WTC11 (cell line): ENCODE data around the gene LPCAT1. TPM values are rescaled to one million over a fixed set of nuclear protein-coding genes. Genes with fewer than 3 reads are reported as not detected.
"Not testable (repeated sequence)": the region's sequence is repeated elsewhere in the genome, so short reads cannot be mapped to it uniquely, and the experiment has no call there.

ENCODE experiments used
- ATAC-seq: fragments of 200-7000 bp; cut with Tn5 transposase; 2 replicates; pipeline ENCODE4 v1.10.0; 2021; ENCODE audit warnings: mild to moderate bottlenecking, moderate library complexity
- CTCF ChIA-PET: fragments of 300-600 bp; sonication (Branson Sonifier 250); formaldehyde crosslinking; loops from one replicate; lab custom pipeline; 2021; ENCODE audit warnings: antibody characterized with exemption; lab: Charles Lee
- POLR2A ChIA-PET: fragments of 350-600 bp; sonication (Branson Sonifier 250); formaldehyde crosslinking; loops from one replicate; lab custom pipeline; 2021; ENCODE audit warnings: antibody characterized with exemption; lab: Charles Lee
- DNase-seq: peaks from one replicate; pipeline ENCODE4 v3.0.0; 2021; ENCODE audit warnings: low spot score
- H3K27ac Mint-ChIP-seq: 2 replicates; pipeline ENCODE4 v1.8.0; 2021; ENCODE audit warnings: mixed read lengths
- H3K27me3 Mint-ChIP-seq: 2 replicates; pipeline ENCODE4 v1.8.0; 2021; ENCODE audit warnings: low read depth, mild to moderate bottlenecking, moderate library complexity, mixed read lengths
- H3K36me3 Mint-ChIP-seq: 2 replicates; pipeline ENCODE4 v1.8.0; 2021; ENCODE audit warnings: mixed read lengths
- H3K4me1 Mint-ChIP-seq: 2 replicates; pipeline ENCODE4 v1.8.0; 2022; ENCODE audit warnings: mixed read lengths
- H3K4me3 Mint-ChIP-seq: 2 replicates; pipeline ENCODE4 v1.8.0; 2021; ENCODE audit warnings: mild to moderate bottlenecking, moderate library complexity, mixed read lengths
- H3K9me3 Mint-ChIP-seq: 2 replicates; pipeline ENCODE4 v1.8.0; 2021; ENCODE audit warnings: mixed read lengths
- ETV6 ChIP-seq: sonication (generic); formaldehyde crosslinking; IDR thresholded peaks from 2 replicates; pipeline ENCODE4 v1.8.1; 2022; ENCODE audit warnings: mild to moderate bottlenecking, missing genetic modification reagents
- GABPB1 ChIP-seq: sonication (generic); formaldehyde crosslinking; IDR thresholded peaks from 2 replicates; pipeline ENCODE4 v1.8.1; 2023; ENCODE audit warnings: mild to moderate bottlenecking, missing genetic modification reagents
- JAZF1 ChIP-seq: fragments of 250-450 bp; sonication (Bioruptor Pico); IDR thresholded peaks from 2 replicates; pipeline ENCODE4 v1.9.0; 2021; ENCODE audit warnings: moderate library complexity, mild to moderate bottlenecking, inconsistent platforms
- NFYB ChIP-seq: sonication (generic); formaldehyde crosslinking; conservative IDR thresholded peaks from 2 replicates; pipeline ENCODE4 v1.8.0; 2022; ENCODE audit warnings: low read depth, missing genetic modification reagents
- NR3C1 ChIP-seq: sonication (generic); formaldehyde crosslinking; conservative IDR thresholded peaks from 2 replicates; pipeline ENCODE4 v1.8.1; 2023; ENCODE audit warnings: low read depth, mild to moderate bottlenecking, missing genetic modification reagents
- SP1 ChIP-seq: sonication (generic); formaldehyde crosslinking; conservative IDR thresholded peaks from 2 replicates; pipeline ENCODE4 v1.8.1; 2022; ENCODE audit warnings: missing genetic modification reagents
- ZNF138 ChIP-seq: sonication (generic); formaldehyde crosslinking; conservative IDR thresholded peaks from 2 replicates; pipeline ENCODE4 v1.8.1; 2022; ENCODE audit warnings: mild to moderate bottlenecking, moderate library complexity, missing genetic modification reagents
- ZNF317 ChIP-seq: sonication (generic); formaldehyde crosslinking; IDR thresholded peaks from 2 replicates; pipeline ENCODE4 v1.8.1; 2023; ENCODE audit warnings: low read depth, mild to moderate bottlenecking, moderate library complexity, missing genetic modification reagents, borderline replicate concordance
- ZNF423 ChIP-seq: fragments of 250-450 bp; sonication (Bioruptor Pico); IDR thresholded peaks from 2 replicates; pipeline ENCODE4 v2.1.2; 2022; ENCODE audit warnings: mild to moderate bottlenecking, moderate library complexity
- total RNA-seq: library from RNA; stranded (reverse); gene quantifications from 3 replicates; pipeline ENCODE4 v1.2.3, GENCODE V29; 2021
- TF ChIP-seq, protein P1 (sequence below): sonication (generic); formaldehyde crosslinking; conservative IDR thresholded peaks from 2 replicates; pipeline ENCODE4 v1.8.1; 2023; ENCODE audit warnings: mild to moderate bottlenecking, low read depth, missing genetic modification reagents, moderate library complexity
- TF ChIP-seq, protein P2 (sequence below): sonication (generic); formaldehyde crosslinking; IDR thresholded peaks from 2 replicates; pipeline ENCODE4 v1.8.0; 2022; ENCODE audit warnings: mild to moderate bottlenecking, missing genetic modification reagents
- TF ChIP-seq, protein P3 (sequence below): sonication (generic); formaldehyde crosslinking; IDR thresholded peaks from 2 replicates; pipeline ENCODE4 v1.8.1; 2022; ENCODE audit warnings: mild to moderate bottlenecking, moderate library complexity, missing genetic modification reagents
- TF ChIP-seq, protein P4 (sequence below): sonication (generic); formaldehyde crosslinking; IDR thresholded peaks from 2 replicates; pipeline ENCODE4 v1.8.1; 2023; ENCODE audit warnings: mild to moderate bottlenecking, missing genetic modification reagents
- TF ChIP-seq, protein P5 (sequence below): sonication (generic); formaldehyde crosslinking; IDR thresholded peaks from 2 replicates; pipeline ENCODE4 v1.8.0; 2022; ENCODE audit warnings: mild to moderate bottlenecking, missing genetic modification reagents
- TF ChIP-seq, protein P6 (sequence below): fragments of 250-450 bp; sonication (Bioruptor Pico); IDR thresholded peaks from 2 replicates; pipeline ENCODE4 v1.8.0; 2021; ENCODE audit warnings: mild to moderate bottlenecking

Gene LPCAT1
- total RNA-seq, 1 experiment from 2014 or later = 206 TPM

DNA sequence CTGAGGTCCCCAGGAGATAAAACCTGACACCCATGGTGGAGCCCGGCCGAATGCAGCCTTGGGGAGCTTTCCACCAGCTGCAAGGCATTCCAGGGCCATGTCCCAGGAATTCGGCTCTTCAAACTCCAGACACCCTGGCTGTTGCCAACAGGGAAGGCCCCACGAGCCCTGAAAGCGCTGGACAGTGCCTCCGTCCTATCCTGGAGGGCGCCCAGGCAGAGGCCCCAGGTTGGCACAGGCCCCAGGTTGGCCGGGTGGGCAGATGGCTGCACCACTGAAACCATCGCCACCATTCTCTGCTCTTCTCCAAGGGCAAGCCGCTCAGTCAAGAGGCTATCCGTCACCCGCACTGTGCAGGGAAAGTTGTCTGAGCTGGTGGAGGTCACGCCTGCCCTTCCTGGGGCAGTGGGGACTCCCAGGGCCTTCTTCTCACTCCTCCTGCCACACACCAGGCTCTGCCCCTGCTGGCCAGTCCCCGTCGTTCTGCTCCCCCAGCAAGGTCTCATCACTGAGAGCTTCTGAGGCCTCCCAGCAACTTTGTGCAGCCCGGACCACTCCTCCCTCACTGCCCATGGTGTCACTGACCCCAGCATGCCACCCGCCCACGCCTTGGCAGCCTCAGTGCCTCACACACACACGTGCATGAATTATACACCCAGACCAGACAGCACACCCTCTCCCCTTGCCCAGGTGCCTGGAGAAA is 99.7 kb downstream of the LPCAT1 start:
- no peak overlapping the region for H3K27ac Mint-ChIP-seq

DNA sequence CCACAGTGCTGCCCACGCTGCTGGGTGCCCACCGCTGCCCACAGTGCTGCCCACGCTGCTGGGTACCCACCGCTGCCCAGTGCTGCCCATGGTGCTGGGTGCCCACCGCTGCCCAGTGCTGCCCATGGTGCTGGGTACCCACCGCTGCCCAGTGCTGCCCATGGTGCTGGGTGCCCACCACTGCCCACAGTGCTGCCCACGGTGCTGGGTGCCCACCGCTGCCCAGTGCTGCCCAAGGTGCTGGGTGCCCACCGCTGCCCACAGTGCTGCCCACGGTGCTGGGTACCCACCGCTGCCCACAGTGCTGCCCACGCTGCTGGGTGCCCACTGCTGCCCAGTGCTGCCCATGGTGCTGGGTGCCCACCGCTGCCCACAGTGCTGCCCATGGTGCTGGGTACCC is 101.2 kb downstream of the LPCAT1 start:
- peaks cover 55% of the 10 kb centered on the region for H3K9me3 Mint-ChIP-seq
- peak; percentile 1 for DNase-seq
- ATAC-seq, CTCF ChIA-PET, H3K36me3 Mint-ChIP-seq, H3K4me3 Mint-ChIP-seq, POLR2A ChIA-PET, H3K4me1 Mint-ChIP-seq, H3K27ac Mint-ChIP-seq, H3K27me3 Mint-ChIP-seq: not testable (repeated sequence)

More for the DNA sequence above, 99.7 kb downstream of the LPCAT1 start:
- POLR2A ChIA-PET = no interaction called here
- H3K4me3 Mint-ChIP-seq = no peak overlapping the region
- H3K27me3 Mint-ChIP-seq = peaks cover 6% of the 10 kb centered on the region
- no peaks in the 10 kb centered on the region for H3K4me1 Mint-ChIP-seq
- CTCF ChIA-PET = interaction anchor here (1.8 kb wide), 1 partner anchor 44 kb away, joined by 7 read pairs; no protein-coding TSS in a partner anchor
- ATAC-seq (no peak), DNase-seq (no peak)
- TF ChIP-seq, protein P1, sequence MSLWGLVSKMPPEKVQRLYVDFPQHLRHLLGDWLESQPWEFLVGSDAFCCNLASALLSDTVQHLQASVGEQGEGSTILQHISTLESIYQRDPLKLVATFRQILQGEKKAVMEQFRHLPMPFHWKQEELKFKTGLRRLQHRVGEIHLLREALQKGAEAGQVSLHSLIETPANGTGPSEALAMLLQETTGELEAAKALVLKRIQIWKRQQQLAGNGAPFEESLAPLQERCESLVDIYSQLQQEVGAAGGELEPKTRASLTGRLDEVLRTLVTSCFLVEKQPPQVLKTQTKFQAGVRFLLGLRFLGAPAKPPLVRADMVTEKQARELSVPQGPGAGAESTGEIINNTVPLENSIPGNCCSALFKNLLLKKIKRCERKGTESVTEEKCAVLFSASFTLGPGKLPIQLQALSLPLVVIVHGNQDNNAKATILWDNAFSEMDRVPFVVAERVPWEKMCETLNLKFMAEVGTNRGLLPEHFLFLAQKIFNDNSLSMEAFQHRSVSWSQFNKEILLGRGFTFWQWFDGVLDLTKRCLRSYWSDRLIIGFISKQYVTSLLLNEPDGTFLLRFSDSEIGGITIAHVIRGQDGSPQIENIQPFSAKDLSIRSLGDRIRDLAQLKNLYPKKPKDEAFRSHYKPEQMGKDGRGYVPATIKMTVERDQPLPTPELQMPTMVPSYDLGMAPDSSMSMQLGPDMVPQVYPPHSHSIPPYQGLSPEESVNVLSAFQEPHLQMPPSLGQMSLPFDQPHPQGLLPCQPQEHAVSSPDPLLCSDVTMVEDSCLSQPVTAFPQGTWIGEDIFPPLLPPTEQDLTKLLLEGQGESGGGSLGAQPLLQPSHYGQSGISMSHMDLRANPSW = no peak
- TF ChIP-seq, protein P2, sequence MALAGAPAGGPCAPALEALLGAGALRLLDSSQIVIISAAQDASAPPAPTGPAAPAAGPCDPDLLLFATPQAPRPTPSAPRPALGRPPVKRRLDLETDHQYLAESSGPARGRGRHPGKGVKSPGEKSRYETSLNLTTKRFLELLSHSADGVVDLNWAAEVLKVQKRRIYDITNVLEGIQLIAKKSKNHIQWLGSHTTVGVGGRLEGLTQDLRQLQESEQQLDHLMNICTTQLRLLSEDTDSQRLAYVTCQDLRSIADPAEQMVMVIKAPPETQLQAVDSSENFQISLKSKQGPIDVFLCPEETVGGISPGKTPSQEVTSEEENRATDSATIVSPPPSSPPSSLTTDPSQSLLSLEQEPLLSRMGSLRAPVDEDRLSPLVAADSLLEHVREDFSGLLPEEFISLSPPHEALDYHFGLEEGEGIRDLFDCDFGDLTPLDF (CRISPR knock-in tag) = no peak
- no peak for TF ChIP-seq JAZF1
- TF ChIP-seq, protein P3, sequence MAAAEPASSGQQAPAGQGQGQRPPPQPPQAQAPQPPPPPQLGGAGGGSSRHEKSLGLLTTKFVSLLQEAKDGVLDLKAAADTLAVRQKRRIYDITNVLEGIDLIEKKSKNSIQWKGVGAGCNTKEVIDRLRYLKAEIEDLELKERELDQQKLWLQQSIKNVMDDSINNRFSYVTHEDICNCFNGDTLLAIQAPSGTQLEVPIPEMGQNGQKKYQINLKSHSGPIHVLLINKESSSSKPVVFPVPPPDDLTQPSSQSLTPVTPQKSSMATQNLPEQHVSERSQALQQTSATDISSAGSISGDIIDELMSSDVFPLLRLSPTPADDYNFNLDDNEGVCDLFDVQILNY (CRISPR knock-in tag) = no peak
- TF ChIP-seq ZNF423 = no peak
- no peak for TF ChIP-seq NR3C1 (CRISPR knock-in tag)
- TF ChIP-seq, protein P4, sequence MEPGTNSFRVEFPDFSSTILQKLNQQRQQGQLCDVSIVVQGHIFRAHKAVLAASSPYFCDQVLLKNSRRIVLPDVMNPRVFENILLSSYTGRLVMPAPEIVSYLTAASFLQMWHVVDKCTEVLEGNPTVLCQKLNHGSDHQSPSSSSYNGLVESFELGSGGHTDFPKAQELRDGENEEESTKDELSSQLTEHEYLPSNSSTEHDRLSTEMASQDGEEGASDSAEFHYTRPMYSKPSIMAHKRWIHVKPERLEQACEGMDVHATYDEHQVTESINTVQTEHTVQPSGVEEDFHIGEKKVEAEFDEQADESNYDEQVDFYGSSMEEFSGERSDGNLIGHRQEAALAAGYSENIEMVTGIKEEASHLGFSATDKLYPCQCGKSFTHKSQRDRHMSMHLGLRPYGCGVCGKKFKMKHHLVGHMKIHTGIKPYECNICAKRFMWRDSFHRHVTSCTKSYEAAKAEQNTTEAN (CRISPR knock-in tag) = no peak
- TF ChIP-seq ETV6 (CRISPR knock-in tag) = no peak
- no peak for TF ChIP-seq GABPB1 (CRISPR knock-in tag)
- peaks cover 14% of the 10 kb centered on the region for H3K36me3 Mint-ChIP-seq
- peaks cover 58% of the 10 kb centered on the region for H3K9me3 Mint-ChIP-seq

DNA sequence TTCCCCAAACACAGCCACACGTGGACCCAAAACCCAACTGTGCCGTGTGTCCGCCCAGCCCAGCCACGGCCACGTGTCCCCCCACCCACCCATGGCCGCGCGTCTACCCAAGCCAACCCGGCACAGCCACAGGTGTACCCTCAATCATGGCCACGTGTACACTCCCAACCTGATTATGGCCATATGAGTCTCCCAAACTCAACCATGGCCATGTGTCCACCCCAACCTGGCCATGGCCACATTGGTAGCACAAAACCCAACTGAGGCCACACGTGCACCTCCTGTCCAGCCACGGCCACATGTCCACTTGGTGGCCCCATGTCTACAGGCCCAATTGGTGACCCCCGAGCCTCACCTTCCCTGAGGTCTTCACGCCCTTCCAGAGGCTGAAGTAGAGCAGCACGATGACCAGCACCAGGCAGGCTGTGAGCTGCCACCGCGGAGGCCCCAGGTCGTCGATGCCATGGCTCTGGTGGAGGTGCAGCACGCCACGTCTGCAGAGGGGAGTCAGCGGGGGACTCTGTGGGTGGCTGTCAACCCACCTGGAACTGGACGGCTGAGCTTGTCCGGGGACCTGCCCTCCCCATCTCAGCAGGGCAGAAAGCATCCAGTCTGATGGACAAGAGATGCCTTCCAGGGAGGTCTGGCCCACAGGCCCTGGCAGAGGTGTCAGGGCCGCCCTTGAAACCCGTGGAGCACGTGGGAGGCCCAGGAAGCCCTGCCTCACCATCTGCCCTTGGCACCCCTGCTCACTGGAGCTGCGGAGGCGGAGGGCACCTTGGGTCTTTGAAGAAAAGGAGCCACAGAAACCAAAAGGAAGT is 102.0 kb downstream of the LPCAT1 start:
- no peak for ATAC-seq
- peaks cover 47% of the 10 kb centered on the region for H3K9me3 Mint-ChIP-seq
- DNase-seq = peak; percentile 5
- ChIA-PET CTCF (no interaction called here), POLR2A (no interaction called here)
- H3K27me3 Mint-ChIP-seq = no peaks in the 10 kb centered on the region; the same call in 1 of the 2 replicates
- peaks cover 3% of the 10 kb centered on the region; the same call in 1 of the 2 replicates for H3K36me3 Mint-ChIP-seq
- no peak overlapping the region for H3K27ac Mint-ChIP-seq
- TF ChIP-seq SP1 (CRISPR knock-in tag) (no peak), NFYB (CRISPR knock-in tag) (no peak), ZNF317 (CRISPR knock-in tag) (no peak), ZNF138 (CRISPR knock-in tag) (no peak), GABPB1 (CRISPR knock-in tag) (no peak)
- TF ChIP-seq, protein P5, sequence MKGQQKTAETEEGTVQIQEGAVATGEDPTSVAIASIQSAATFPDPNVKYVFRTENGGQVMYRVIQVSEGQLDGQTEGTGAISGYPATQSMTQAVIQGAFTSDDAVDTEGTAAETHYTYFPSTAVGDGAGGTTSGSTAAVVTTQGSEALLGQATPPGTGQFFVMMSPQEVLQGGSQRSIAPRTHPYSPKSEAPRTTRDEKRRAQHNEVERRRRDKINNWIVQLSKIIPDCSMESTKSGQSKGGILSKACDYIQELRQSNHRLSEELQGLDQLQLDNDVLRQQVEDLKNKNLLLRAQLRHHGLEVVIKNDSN (CRISPR knock-in tag) = no peak
- TF ChIP-seq, protein P2 (CRISPR knock-in tag) = no peak
- TF ChIP-seq, protein P6, sequence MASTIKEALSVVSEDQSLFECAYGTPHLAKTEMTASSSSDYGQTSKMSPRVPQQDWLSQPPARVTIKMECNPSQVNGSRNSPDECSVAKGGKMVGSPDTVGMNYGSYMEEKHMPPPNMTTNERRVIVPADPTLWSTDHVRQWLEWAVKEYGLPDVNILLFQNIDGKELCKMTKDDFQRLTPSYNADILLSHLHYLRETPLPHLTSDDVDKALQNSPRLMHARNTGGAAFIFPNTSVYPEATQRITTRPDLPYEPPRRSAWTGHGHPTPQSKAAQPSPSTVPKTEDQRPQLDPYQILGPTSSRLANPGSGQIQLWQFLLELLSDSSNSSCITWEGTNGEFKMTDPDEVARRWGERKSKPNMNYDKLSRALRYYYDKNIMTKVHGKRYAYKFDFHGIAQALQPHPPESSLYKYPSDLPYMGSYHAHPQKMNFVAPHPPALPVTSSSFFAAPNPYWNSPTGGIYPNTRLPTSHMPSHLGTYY (CRISPR knock-in tag) = no peak
- no peaks in the 10 kb centered on the region for H3K4me1 Mint-ChIP-seq
- no peak overlapping the region for H3K4me3 Mint-ChIP-seq
